Activated naive CD8-positive, alpha-beta T cell treated with anti-CD3 and anti-CD28 coated beads for 36 hours (primary cell): Measurements from ENCODE around the gene SDCCAG8. TPM values are rescaled to one million over a fixed set of nuclear protein-coding genes. Genes with fewer than 3 reads are reported as not detected.

Experiments
- DNase-seq: peaks from one replicate; pipeline ENCODE4 v3.0.0; 2021
- H3K27ac Mint-ChIP-seq: one replicate; pipeline ENCODE4 v1.8.0; 2022; ENCODE audit warnings: mild to moderate bottlenecking, moderate library complexity, mixed read lengths
- H3K27me3 Mint-ChIP-seq: one replicate; pipeline ENCODE4 v1.8.0; 2022; ENCODE audit warnings: mild to moderate bottlenecking, mixed read lengths
- H3K36me3 Mint-ChIP-seq: one replicate; pipeline ENCODE4 v1.8.0; 2021; ENCODE audit warnings: mild to moderate bottlenecking, mixed read lengths
- H3K4me1 Mint-ChIP-seq: one replicate; pipeline ENCODE4 v1.8.0; 2021; ENCODE audit warnings: mixed read lengths
- H3K4me3 Mint-ChIP-seq: one replicate; pipeline ENCODE4 v1.8.0; 2022; ENCODE audit warnings: mild to moderate bottlenecking, moderate library complexity, mixed read lengths
- H3K9me3 Mint-ChIP-seq: one replicate; pipeline ENCODE4 v1.8.0; 2022; ENCODE audit warnings: mixed read lengths
- total RNA-seq, 2 experiments: library from RNA; stranded (reverse); gene quantifications; one replicate each; pipeline ENCODE4 v1.2.3, GENCODE V29; 2021

Gene SDCCAG8
- total RNA-seq, 2 experiments from 2014 or later: 24.2 to 24.7 TPM

DNA sequence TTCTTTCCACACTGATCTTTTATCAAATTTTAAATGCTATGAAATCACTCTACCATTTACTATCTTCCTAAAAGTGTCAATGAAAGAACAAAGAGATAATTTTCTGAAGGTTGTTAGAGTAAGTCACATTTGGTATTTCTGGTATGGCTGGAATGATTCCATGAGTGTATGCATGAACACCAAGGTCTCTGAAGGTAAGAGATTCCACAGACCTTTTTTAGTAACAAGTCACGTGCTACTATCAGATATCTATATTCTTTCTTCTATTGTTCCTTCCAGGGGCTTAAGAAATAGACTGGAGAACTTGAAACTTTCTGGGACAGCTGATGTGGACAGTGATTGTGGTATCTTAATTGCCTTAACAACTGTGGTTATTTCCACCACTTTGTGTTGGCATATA is 265.0 kb downstream of the SDCCAG8 start:
- H3K9me3 Mint-ChIP-seq: peaks cover 7% of the 10 kb centered on the region
- peaks cover 18% of the 10 kb centered on the region for H3K36me3 Mint-ChIP-seq
- no peak overlapping the region for H3K27ac Mint-ChIP-seq
- H3K27me3 Mint-ChIP-seq: no peaks in the 10 kb centered on the region
- no peak overlapping the region for H3K4me3 Mint-ChIP-seq
- no peak for DNase-seq
- H3K4me1 Mint-ChIP-seq: peaks cover 4% of the 10 kb centered on the region

DNA sequence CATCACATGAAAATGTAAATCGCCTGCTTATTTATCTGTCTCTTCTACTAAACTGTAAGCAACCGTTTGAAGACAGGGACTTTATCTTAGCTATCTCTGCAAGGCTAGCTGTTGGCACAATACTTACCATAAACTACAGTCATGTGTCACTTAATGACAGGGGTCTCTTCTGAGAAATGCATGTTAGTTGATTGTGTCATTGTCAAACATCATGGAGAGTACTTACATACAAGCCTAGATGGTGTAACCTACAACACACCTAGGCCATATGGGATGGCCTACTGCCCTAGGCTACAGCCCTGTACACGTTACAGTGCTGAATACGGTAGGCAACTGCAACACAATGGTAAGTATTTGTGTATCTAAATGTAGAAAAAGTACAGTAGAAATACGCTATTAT is 267.9 kb downstream of the SDCCAG8 start:
- DNase-seq: no peak
- H3K27ac Mint-ChIP-seq: no peak overlapping the region
- H3K9me3 Mint-ChIP-seq: peaks cover 5% of the 10 kb centered on the region
- no peak overlapping the region for H3K4me3 Mint-ChIP-seq
- H3K36me3 Mint-ChIP-seq: peaks cover 16% of the 10 kb centered on the region
- H3K27me3 Mint-ChIP-seq: no peaks in the 10 kb centered on the region
- H3K4me1 Mint-ChIP-seq: peaks cover 4% of the 10 kb centered on the region

DNA sequence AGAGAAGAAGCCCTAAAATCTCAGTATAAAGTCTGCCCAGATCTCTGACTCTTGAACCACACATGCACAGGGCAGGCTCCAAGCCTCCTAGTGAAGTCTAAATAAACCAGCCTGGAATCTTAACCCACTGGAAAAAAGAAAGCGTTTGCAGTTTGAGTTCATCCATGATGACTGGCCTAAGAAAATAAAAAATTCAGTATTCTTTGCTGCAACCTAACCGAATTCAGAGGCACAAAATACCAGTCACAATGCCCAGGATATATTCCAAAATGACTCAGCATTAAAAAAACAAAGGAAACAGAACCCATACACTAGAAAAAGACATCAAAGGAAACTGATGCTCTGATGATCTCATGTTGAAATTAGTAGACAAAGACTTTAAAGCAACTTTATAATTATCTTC is 269.2 kb downstream of the SDCCAG8 start:
- no peak overlapping the region for H3K27ac Mint-ChIP-seq
- H3K36me3 Mint-ChIP-seq: peaks cover 20% of the 10 kb centered on the region
- peaks cover 4% of the 10 kb centered on the region for H3K4me1 Mint-ChIP-seq
- H3K4me3 Mint-ChIP-seq: no peak overlapping the region
- no peak for DNase-seq
- no peaks in the 10 kb centered on the region for H3K27me3 Mint-ChIP-seq
- H3K9me3 Mint-ChIP-seq: peaks cover 10% of the 10 kb centered on the region

DNA sequence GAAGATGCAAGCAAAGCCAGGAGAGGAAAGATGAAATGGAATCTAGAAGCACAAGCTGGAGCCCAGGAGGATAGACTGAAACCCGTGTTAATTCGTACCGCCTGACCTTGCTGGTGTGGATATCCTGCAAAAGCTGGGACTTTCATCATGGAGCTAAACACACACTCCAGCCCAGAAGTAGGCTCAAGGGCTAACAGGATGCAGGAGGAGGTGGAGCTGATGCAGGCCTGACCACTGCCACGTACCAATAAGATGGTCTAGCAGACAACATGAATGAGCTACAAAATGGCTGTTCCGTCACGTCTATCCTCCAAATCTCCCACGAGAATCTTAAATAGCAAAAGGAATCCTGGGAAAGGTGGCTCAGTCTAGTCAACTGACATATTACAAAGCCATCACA is 270.3 kb downstream of the SDCCAG8 start:
- peaks cover 26% of the 10 kb centered on the region for H3K36me3 Mint-ChIP-seq
- no peaks in the 10 kb centered on the region for H3K27me3 Mint-ChIP-seq
- peaks cover 4% of the 10 kb centered on the region for H3K4me1 Mint-ChIP-seq
- H3K9me3 Mint-ChIP-seq: peaks cover 10% of the 10 kb centered on the region
- H3K4me3 Mint-ChIP-seq: no peak overlapping the region
- no peak overlapping the region for H3K27ac Mint-ChIP-seq
- no peak for DNase-seq

DNA sequence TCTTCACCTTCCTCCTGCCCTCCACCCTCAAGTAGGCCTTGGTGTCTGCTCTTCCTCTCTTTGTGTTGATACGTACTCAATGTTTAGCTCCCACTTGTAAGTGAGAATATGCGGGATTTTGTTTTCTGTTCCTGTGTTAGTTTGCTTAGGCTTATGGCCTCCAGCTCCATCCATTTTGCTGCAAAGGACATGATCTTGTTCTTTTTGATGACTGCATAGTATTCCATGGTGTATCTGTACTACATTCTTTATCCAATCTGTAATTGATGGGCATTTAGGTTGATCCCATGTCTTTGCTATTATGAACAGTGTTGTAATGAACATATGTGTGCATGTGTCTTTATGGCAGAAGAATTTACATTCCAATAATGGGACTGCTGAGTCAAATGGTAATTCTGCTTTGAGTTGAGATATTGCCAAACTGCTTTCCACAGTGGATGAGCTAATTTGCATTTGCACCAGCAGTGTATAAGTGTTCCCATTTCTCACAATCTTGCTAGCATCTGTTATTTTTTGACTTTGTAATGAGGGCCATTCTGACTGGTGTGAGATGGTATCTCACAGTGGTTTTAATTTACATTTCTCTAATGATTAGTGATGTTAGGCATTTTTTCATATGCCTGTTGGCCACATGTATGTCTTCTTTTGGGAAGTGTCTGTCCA is 272.7 kb downstream of the SDCCAG8 start:
- H3K27me3 Mint-ChIP-seq: no peaks in the 10 kb centered on the region
- H3K4me3 Mint-ChIP-seq: no peak overlapping the region
- peaks cover 29% of the 10 kb centered on the region for H3K36me3 Mint-ChIP-seq
- peaks cover 10% of the 10 kb centered on the region for H3K9me3 Mint-ChIP-seq
- H3K27ac Mint-ChIP-seq: no peak overlapping the region
- DNase-seq: no peak
- peaks cover 4% of the 10 kb centered on the region for H3K4me1 Mint-ChIP-seq

DNA sequence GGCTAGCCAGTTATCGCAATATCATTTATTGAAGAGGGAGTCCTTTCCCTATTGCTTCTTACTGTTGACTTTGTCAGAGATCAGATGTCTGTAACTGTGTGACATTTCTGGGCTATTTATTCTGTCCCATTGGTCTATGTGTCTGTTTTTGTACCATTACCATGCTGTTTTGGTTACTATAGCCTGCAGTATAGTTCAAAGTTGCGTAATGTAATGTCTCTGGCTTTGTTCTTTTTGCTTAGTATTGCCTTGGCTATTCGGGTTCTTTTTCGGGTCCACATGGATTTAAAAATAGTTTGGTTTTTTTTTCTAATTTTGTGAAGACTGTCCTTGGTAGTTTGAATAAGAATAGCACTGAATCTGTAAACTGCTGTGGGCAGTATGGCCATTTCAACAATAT is 273.7 kb downstream of the SDCCAG8 start:
- Mint-ChIP-seq H3K4me3 (no peak overlapping the region), H3K9me3 (peaks cover 10% of the 10 kb centered on the region), H3K36me3 (peaks cover 29% of the 10 kb centered on the region), H3K27me3 (no peaks in the 10 kb centered on the region), H3K27ac (no peak overlapping the region), H3K4me1 (peaks cover 4% of the 10 kb centered on the region)
- DNase-seq: no peak

DNA sequence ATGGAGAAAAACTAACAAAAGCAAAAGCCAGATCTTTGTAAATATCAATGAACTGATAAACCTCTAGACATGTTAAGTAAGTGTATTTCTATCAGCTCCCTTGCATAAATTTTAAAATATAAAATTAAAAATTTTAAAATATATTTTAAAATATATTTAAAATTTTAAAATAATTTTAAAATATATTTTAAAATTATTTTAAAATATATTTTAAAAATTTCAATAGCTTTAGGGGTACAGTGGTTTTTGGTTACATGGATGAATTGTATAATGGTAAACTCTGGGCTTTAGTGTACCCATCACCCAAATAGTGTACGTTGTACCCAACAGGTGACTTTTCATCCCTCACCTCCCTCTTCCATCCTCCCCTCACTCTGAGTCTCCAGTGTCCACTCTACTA is 279.2 kb downstream of the SDCCAG8 start:
- Mint-ChIP-seq H3K4me1 (no peaks in the 10 kb centered on the region), H3K9me3 (peaks cover under 1% of the 10 kb centered on the region), H3K4me3 (no peak overlapping the region), H3K27ac (no peak overlapping the region), H3K36me3 (peaks cover 25% of the 10 kb centered on the region), H3K27me3 (no peaks in the 10 kb centered on the region)
- DNase-seq: no peak

DNA sequence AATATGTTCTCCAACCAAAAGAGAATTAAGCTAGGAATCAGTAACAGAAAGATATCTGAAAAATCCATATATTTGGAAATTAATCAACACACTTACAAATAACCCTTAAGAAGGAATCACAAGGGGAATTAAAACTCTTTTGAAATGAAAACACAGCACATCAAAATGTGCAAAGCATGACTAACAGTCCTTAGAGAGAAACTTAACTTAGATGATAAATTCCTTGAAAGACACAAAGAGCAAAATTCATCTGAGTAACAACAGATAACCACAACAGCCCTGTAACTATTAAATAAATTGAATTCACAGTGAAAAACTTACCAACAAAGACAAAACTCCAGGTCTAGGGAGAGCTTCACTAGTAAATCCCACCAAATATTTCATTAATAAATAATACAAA is 283.8 kb downstream of the SDCCAG8 start:
- Mint-ChIP-seq H3K4me3 (no peak overlapping the region), H3K27ac (no peak overlapping the region), H3K36me3 (peaks cover 26% of the 10 kb centered on the region), H3K9me3 (no peaks in the 10 kb centered on the region), H3K4me1 (no peaks in the 10 kb centered on the region), H3K27me3 (no peaks in the 10 kb centered on the region)
- no peak for DNase-seq

DNA sequence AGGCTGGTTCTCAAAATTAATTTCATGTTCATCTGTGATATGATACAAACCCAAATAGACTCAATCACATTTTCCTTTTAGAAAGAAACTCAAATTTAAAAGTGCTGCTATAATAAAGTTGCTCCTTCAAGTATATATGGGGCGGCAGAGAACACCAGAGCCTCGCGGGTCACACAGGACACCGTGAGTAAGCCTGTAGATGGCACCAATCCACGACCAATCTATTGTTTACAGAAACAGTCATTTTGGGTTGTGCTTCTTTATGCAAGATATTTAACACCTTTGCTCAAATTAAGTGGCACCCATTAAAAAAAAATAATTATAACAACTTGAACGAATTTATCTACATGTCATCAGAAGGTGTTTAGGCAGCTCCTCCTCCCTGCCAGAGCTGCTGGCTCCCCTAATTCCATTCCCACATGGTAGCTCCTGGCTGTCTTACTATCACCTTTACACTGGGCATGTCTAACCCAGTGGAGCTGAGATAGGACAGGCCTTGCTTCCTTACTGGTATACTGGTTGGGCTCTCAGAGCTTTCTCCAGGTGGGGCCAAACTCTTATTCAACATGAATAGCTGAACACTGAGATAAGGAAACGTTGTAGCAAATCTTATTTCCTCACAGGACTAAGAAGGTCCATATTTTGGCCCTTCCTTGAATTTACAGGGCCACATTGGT is 287.0 kb downstream of the SDCCAG8 start:
- Mint-ChIP-seq H3K36me3 (peaks cover 22% of the 10 kb centered on the region), H3K9me3 (no peaks in the 10 kb centered on the region), H3K4me3 (no peak overlapping the region), H3K4me1 (peaks cover 2% of the 10 kb centered on the region), H3K27me3 (no peaks in the 10 kb centered on the region), H3K27ac (no peak overlapping the region)
- no peak for DNase-seq

DNA sequence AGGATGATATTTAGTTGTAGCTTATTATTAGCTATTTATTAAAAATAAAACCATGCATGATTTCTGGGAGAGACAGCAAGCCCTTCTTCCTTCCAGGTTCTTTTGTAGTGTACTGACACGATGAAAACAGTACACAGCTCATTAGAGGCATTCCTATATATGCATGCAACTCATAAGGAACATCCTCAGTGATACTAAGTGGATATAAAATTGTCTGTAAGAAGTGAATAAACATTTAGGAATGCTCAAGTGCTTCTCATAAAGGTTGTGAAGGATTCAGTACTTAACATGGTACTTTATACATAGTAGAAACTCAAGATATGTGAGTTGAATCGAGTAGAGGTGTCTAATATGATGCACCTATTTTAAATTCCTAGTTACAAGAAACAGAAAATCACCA is 287.7 kb downstream of the SDCCAG8 start:
- H3K4me3 Mint-ChIP-seq: no peak overlapping the region
- H3K36me3 Mint-ChIP-seq: peaks cover 22% of the 10 kb centered on the region
- DNase-seq: no peak
- no peaks in the 10 kb centered on the region for H3K9me3 Mint-ChIP-seq
- H3K27ac Mint-ChIP-seq: no peak overlapping the region
- H3K4me1 Mint-ChIP-seq: peaks cover 2% of the 10 kb centered on the region
- no peaks in the 10 kb centered on the region for H3K27me3 Mint-ChIP-seq

DNA sequence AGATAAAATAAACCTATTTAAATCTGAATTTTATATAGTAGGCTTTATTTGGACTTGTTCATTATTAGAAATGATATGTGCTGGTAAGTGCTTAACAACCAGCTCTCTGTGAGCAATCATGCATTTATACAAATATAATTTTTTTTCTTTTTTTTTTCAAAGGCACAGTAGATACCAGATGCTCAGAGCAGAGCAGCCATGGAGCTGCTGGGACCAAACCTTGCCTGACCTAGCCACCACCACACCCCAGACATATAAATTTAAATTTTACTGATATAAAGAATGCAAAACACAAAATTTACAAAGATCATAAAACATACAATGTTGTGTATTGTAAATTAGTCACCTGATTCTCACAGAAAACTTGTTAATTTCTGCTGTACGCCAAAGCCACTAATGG is 290.6 kb downstream of the SDCCAG8 start:
- Mint-ChIP-seq H3K27ac (no peak overlapping the region), H3K4me3 (no peak overlapping the region), H3K27me3 (no peaks in the 10 kb centered on the region), H3K4me1 (peaks cover 4% of the 10 kb centered on the region), H3K9me3 (no peaks in the 10 kb centered on the region), H3K36me3 (peaks cover 28% of the 10 kb centered on the region)
- DNase-seq: no peak

DNA sequence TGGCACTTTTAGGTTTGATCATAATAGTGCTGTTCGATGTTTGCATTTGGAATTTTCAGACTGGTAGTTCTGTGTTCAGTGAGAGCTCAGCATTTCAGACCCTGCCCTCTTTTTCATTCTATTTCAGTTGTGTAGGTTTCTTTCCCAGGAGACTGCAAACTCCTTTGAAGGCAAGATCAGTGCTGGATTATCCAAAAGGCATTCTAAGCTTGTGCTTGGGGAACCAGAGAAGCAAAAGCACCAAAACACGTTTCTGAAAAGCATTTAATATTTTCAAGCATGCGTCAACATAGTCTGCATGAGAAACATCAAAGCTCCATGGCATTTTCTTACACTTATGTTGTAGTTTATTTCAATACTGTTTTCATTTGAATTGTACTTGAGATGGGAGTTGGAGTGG is 292.1 kb downstream of the SDCCAG8 start:
- Mint-ChIP-seq H3K36me3 (peaks cover 30% of the 10 kb centered on the region), H3K27ac (no peak overlapping the region), H3K4me1 (peaks cover 4% of the 10 kb centered on the region), H3K9me3 (no peaks in the 10 kb centered on the region), H3K27me3 (no peaks in the 10 kb centered on the region), H3K4me3 (no peak overlapping the region)
- no peak for DNase-seq

DNA sequence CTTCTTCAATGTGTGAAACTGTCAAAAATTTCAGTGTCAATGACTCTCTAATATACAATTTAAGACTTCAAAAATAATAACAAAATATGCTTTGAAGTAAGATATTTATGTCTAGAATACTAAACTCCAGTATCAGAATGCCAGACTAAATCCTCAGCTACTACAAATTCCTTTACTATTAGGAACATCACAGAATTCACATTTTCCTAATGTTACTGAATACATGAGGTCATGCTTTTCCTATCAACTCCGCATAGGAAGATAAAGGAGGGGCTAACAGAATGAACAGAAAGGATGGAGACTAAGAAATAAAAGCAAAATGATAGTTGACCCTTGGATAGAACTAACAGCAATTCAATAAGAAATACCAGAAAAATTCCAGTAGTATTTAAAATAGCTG is 292.7 kb downstream of the SDCCAG8 start:
- Mint-ChIP-seq H3K36me3 (peaks cover 27% of the 10 kb centered on the region), H3K27me3 (no peaks in the 10 kb centered on the region), H3K4me1 (peaks cover 4% of the 10 kb centered on the region), H3K27ac (no peak overlapping the region), H3K4me3 (no peak overlapping the region), H3K9me3 (no peaks in the 10 kb centered on the region)
- no peak for DNase-seq

DNA sequence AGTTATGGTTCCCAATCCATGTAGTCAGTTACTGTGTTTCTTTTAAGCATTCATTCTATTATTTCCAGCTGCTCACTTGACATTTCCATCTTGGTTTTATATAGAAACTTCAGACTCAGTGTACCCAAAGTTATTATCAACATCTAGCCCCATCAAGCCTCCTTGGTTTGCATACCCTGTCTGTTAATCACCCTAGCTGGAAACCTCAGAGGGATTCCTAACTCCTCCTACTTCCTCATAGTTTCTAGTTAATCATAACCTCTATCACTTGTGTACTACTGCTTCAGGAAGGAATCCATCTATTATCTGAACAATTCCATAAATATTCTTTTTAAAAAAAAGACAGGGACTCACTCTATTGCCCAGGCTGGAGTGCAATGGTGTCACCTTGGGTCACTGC is 293.3 kb downstream of the SDCCAG8 start:
- Mint-ChIP-seq H3K4me3 (no peak overlapping the region), H3K9me3 (no peaks in the 10 kb centered on the region), H3K36me3 (peaks cover 21% of the 10 kb centered on the region), H3K27me3 (no peaks in the 10 kb centered on the region), H3K4me1 (peaks cover 4% of the 10 kb centered on the region), H3K27ac (no peak overlapping the region)
- DNase-seq: no peak
